ENCODE measurements around the gene TPRG1.
"Not testable (repeated sequence)": the region's sequence is repeated elsewhere in the genome, so short reads cannot be mapped to it uniquely, and the experiment has no call there.

TPRG1 gene

GRCh38 chr3:189325454-189325853, 153.7 kb downstream of the TPRG1 start:
- no peak for DNase-seq (ENCODE audit: low read depth)
- no peak overlapping the region for H3K4me3 ChIP-seq (ENCODE audit: low read depth, low read length)
- TF ChIP-seq CTCF (IDR thresholded peaks at IDR 0.05; ENCODE audit: insufficient read depth, low read depth, low read length, missing control alignments) = no peak

- DNase-seq (ENCODE audit: low read depth); H3K4me3 ChIP-seq (ENCODE audit: low read depth, low read length): not testable (repeated sequence)
These were observed 157.9 kb downstream of the TPRG1 start for GRCh38 chr3:189329630-189330029.

- no peak overlapping the region for H3K4me3 ChIP-seq (ENCODE audit: low read depth, low read length)
- no peak for TF ChIP-seq CTCF (IDR thresholded peaks at IDR 0.05; ENCODE audit: insufficient read depth, low read depth, low read length, missing control alignments)
- no peak for DNase-seq (ENCODE audit: low read depth)
These were observed 158.3 kb downstream of the TPRG1 start for GRCh38 chr3:189330066-189330465.

- peak; percentile 19 for DNase-seq (ENCODE audit: low read depth)
- TF ChIP-seq CTCF (IDR thresholded peaks at IDR 0.05; ENCODE audit: insufficient read depth, low read depth, low read length, missing control alignments) = no peak
- no peak overlapping the region for H3K4me3 ChIP-seq (ENCODE audit: low read depth, low read length)
These were observed 159.2 kb downstream of the TPRG1 start for GRCh38 chr3:189331002-189331418.

- TF ChIP-seq CTCF (IDR thresholded peaks at IDR 0.05; ENCODE audit: insufficient read depth, low read depth, low read length, missing control alignments) = no peak
- no peak for DNase-seq (ENCODE audit: low read depth)
- H3K4me3 ChIP-seq (ENCODE audit: low read depth, low read length) = no peak overlapping the region
These were observed 162.5 kb downstream of the TPRG1 start for GRCh38 chr3:189334064-189334920.

GRCh38 chr3:189337673-189338091, 165.9 kb downstream of the TPRG1 start:
- no peak for TF ChIP-seq CTCF (IDR thresholded peaks at IDR 0.05; ENCODE audit: insufficient read depth, low read depth, low read length, missing control alignments)
- no peak overlapping the region for H3K4me3 ChIP-seq (ENCODE audit: low read depth, low read length)
- no peak for DNase-seq (ENCODE audit: low read depth)

GRCh38 chr3:189338366-189338765, 166.6 kb downstream of the TPRG1 start:
- no peak for DNase-seq (ENCODE audit: low read depth)
- H3K4me3 ChIP-seq (ENCODE audit: low read depth, low read length) = no peak overlapping the region
- TF ChIP-seq CTCF (IDR thresholded peaks at IDR 0.05; ENCODE audit: insufficient read depth, low read depth, low read length, missing control alignments) = no peak
